ENCODE data around the gene C1QTNF8. TPM values are rescaled to one million over a fixed set of nuclear protein-coding genes. Genes with fewer than 3 reads are reported as not detected.

C1QTNF8 gene, protein sequence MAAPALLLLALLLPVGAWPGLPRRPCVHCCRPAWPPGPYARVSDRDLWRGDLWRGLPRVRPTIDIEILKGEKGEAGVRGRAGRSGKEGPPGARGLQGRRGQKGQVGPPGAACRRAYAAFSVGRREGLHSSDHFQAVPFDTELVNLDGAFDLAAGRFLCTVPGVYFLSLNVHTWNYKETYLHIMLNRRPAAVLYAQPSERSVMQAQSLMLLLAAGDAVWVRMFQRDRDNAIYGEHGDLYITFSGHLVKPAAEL
- total RNA-seq: not detected

DNA sequence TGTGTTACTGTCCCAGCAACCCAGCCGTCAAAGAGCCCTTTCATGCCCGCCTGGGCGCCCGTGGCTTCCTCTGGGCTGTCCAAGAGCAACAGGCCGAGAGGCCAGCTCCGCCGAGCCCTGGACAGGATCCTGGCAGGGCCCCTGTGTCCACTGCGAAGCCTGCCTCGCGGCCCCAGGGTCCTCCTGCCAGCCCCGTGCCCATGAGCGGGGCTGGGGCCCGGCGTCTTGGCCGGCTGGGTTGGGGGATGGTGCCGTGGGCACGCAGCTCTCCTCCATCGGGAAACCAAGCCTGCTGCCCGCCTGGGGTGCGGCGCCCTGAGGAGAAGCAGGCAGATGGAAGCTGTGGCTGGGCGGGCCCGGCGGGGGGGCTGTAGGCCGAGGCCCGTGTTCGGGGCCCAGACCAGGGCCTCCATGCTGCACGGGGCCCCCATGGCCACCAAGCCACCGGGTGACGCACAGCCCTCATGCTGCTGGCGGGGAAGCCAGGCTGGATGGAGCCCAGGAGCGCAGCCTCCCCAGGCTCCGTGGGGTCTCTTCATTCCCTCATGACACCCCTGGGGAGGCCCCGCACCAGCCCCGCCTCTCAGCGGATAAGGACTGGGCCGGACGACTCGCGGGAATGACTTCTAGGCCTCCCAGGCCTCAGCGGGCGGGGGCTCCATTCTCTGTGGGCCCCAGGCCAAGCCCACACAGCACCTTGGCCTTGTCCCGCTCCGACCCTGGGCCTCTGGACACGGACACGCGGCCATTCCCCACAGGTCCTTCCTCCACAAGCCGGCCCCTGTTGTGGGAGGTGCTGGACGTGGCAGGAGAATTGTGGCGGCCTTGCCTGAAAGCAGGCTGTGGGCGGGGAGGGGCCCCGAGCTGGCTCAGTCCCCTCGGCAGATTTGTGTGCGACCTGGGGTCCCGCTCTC is at the start of gene C1QTNF8:
TSS of gene C1QTNF8 (minus strand) at position 76 of the 914 bp plus-strand sequence. CDS start 1,322 bp downstream, outside the sequence.
- Histone ChIP-seq H3K27me3 (peaks cover 4 to 71% (median 13%) of the 10 kb centered on the region in 4 donors), H3K9me3 (no peaks in the 10 kb centered on the region), H3K36me3 (no peaks in the 10 kb centered on the region), H3K4me1 (peaks cover 0 to 8% (median 5%) of the 10 kb centered on the region in 4 donors), H3K4me3 (no peak within 1 kb of the TSS), H3K27ac (replicated peaks in 1 of 4) (no peak within 1 kb of the TSS)
- WGBS: 60% methylated on average over 25 of the region's 55 CpGs
- intact Hi-C loops (cut with DNase I): no loop called here
- TF ChIP-seq POLR2A (IDR thresholded peaks at IDR 0.05; ENCODE audit: low read depth): no peak
- no peak for DNase-seq (ENCODE audit: extremely low spot score)

DNA sequence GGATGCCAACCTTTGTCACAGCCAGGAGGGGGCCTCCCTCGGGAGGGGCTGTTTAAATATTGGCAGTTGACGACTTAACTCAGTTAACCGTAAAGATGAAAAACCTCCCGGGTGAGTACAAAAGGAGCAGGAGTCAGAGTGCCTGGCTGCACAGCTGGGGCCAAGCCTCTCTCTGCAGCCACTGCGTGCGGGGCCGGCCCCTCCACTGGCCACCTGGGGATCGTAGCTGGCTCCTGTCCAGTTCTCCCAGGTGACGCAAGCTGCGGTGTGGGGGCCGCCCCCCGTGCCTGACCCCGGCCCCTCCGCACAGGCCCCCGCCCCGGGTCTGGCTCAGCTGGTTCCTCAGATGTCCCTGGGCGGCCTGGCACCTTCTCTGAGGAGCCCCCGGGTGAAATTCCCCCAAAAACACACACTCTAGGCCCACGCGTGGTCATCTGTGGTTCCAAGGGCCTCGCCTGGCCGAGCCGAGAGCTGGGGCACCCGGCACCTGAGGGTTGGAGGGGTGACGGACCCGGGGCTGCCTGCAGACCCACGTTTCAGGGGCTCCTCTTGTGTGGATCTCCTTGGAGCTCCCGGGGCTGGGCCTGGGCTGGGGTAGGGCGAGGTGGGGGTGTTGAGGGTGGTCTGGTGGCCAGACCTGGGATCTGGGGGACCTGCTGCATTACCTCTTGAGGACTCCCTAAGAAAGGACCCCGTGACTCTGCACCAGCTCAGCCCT is 49.5 kb upstream of the C1QTNF8 start:
- no peak for DNase-seq (ENCODE audit: extremely low spot score)
- Histone ChIP-seq H3K4me3 (no peak overlapping the region), H3K36me3 (no peaks in the 10 kb centered on the region), H3K27me3 (peaks cover 0 to 18% (median 0%) of the 10 kb centered on the region in 4 donors), H3K27ac (replicated peaks in 1 of 4) (no peak overlapping the region), H3K4me1 (no peaks in the 10 kb centered on the region), H3K9me3 (no peaks in the 10 kb centered on the region)
- WGBS: 74% methylated on average over 16 of the region's 30 CpGs
- TF ChIP-seq EP300 (IDR thresholded peaks at IDR 0.05) (no peak), POLR2A (IDR thresholded peaks at IDR 0.05; ENCODE audit: low read depth) (no peak), POLR2AphosphoS5 (IDR thresholded peaks at IDR 0.05) (no peak)
- TF ChIP-seq, protein P1, sequence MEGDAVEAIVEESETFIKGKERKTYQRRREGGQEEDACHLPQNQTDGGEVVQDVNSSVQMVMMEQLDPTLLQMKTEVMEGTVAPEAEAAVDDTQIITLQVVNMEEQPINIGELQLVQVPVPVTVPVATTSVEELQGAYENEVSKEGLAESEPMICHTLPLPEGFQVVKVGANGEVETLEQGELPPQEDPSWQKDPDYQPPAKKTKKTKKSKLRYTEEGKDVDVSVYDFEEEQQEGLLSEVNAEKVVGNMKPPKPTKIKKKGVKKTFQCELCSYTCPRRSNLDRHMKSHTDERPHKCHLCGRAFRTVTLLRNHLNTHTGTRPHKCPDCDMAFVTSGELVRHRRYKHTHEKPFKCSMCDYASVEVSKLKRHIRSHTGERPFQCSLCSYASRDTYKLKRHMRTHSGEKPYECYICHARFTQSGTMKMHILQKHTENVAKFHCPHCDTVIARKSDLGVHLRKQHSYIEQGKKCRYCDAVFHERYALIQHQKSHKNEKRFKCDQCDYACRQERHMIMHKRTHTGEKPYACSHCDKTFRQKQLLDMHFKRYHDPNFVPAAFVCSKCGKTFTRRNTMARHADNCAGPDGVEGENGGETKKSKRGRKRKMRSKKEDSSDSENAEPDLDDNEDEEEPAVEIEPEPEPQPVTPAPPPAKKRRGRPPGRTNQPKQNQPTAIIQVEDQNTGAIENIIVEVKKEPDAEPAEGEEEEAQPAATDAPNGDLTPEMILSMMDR (IDR thresholded peaks at IDR 0.05): no peak
- intact Hi-C loops (cut with DNase I): no loop called here

DNA sequence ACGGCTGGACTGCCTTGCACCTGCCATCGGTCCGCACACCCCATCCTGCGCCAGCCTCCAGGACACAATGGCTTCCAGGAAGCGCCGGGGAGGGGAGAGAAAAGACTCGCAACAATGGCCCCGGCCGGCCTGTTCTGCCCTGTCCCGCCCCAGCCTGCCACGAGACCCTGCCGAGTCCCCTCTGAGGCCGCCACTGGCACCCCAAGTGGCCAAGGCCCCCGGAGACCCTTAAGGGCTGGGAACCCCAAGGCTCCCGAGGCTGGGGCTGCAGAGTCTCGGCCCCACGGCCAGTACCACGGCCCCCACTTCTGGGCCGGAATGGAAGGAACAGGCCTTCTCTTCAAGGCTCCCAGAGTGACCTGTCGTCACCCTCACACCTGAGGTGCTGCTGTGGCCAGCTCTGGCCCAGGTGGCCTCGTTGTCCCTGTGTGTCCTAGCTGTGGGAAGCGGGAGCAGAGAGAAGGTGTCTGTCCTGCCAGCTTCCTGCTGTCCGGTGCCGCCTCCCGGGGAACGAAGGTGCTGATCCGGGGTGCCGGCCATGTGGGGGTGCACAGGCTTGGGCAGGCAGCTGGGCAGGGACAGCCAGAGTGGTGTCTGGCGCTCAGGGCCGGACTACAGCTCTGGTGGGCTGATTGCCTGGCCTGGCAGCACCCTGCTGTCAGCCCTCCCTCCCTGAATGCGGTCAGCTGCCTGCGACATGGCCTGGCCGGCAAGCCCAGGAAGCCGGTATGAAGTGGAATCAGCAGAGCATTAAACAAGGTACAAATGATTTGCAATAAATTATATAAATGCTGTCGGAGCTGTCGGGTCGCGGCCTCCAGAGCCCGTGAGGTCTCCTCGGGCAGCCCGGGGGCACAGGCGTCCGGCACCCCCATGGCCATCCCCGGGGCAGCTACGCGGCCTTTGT is 48.7 kb upstream of the C1QTNF8 start:
- intact Hi-C loops (cut with DNase I): no loop called here
- WGBS: 76% methylated on average over 26 of the region's 46 CpGs

DNA sequence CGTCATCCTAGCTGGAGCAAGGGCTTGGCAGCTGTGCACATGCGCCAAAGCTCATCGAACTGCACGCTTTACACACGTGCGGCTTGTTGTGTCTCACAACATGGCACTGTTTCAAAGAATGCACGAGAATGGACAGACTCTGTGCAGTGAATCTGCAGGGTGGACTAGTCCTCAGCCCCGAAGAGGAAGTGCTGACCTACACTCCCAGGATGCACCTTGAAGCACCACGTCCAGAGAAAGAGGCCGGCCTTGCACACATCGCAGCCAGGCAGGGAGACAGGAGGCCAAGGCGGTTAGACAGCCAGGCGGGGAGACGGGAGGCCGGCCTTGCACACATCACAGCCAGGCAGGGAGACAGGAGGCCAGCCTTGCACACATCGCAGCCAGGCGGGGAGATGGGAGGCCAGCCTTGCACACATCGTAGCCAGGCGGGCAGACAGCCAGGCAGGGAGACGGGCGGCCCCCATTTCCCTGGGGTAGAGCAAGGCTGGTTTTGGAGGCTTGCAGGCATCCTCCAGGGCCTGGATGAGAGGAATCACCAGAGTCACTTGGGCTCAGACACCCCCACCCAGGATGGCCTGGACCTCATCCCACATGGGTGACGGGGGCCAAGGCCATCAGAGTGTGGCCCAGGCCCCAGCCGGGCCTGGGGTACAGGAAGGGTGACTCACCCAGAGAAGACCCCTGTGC is 47.9 kb upstream of the C1QTNF8 start:
- Histone ChIP-seq H3K27ac (replicated peaks in 1 of 4) (no peak overlapping the region), H3K4me1 (no peaks in the 10 kb centered on the region), H3K9me3 (no peaks in the 10 kb centered on the region), H3K4me3 (no peak overlapping the region), H3K36me3 (no peaks in the 10 kb centered on the region), H3K27me3 (peaks cover 0 to 19% (median 0%) of the 10 kb centered on the region in 4 donors)
- 75% methylated on average over 13 of the region's 23 CpGs for WGBS
- intact Hi-C loops (cut with DNase I): no loop called here
- TF ChIP-seq POLR2AphosphoS5 (IDR thresholded peaks at IDR 0.05) (no peak), POLR2A (IDR thresholded peaks at IDR 0.05; ENCODE audit: low read depth) (no peak), EP300 (IDR thresholded peaks at IDR 0.05) (no peak)
- TF ChIP-seq, protein P1 (IDR thresholded peaks at IDR 0.05): no peak
- DNase-seq (ENCODE audit: extremely low spot score): no peak

More for the DNA sequence above, 48.7 kb upstream of the C1QTNF8 start:
- Histone ChIP-seq H3K27me3 (peaks cover 0 to 19% (median 0%) of the 10 kb centered on the region in 4 donors), H3K27ac (replicated peaks in 1 of 4) (no peak overlapping the region), H3K4me1 (no peaks in the 10 kb centered on the region), H3K36me3 (no peaks in the 10 kb centered on the region), H3K4me3 (no peak overlapping the region), H3K9me3 (no peaks in the 10 kb centered on the region)
- no peak for DNase-seq (ENCODE audit: extremely low spot score)
- TF ChIP-seq POLR2A (IDR thresholded peaks at IDR 0.05; ENCODE audit: low read depth) (no peak), POLR2AphosphoS5 (IDR thresholded peaks at IDR 0.05) (no peak), EP300 (IDR thresholded peaks at IDR 0.05) (no peak)
- TF ChIP-seq, protein P1 (IDR thresholded peaks at IDR 0.05): no peak

Measured in esophagus muscularis mucosa (tissue), 4 donors.